Caco-2 (cell line): ENCODE results near the gene NME3. TPM values are rescaled to one million over a fixed set of nuclear protein-coding genes. Genes with fewer than 3 reads are reported as not detected.

Source experiments
- BruUV-seq: library from RNA; stranded (reverse); fragments of 400-500 nt; replicated peaks from 2 replicates; lab custom pipeline; 2021; lab: Mats Ljungman, UMichigan
- CTCF ChIA-PET: fragments of 300-600 bp; sonication (Branson Sonifier 250); formaldehyde crosslinking; loops from one replicate; lab custom pipeline; 2022; ENCODE audit warnings: antibody characterized with exemption; lab: Charles Lee
- POLR2A ChIA-PET: fragments of 300-600 bp; sonication (Branson Sonifier 250); formaldehyde crosslinking; loops from one replicate; lab custom pipeline; 2022; ENCODE audit warnings: antibody characterized with exemption; lab: Charles Lee
- DNase-seq, 2 experiments: peaks; one replicate each; pipeline versions ENCODE4 v3.0.0 to v3.0.0-alpha.2; 2020 to 2022
- H3K27me3 ChIP-seq: replicated peaks from 2 replicates; pipeline ENCODE4 v1.6.0; 2011; ENCODE audit warnings: low read length; ENCODE audit not compliant: control insufficient read depth, insufficient read depth
- H3K36me3 ChIP-seq: 2 replicates; pipeline ENCODE4 v1.5.1; 2011; ENCODE audit warnings: low read length; ENCODE audit not compliant: control insufficient read depth, insufficient read depth
- H3K4me1 ChIP-seq: fragments of 250-450 bp; sonication (Bioruptor Pico); 2 replicates; pipeline ENCODE4 v1.5.1; 2020; ENCODE audit warnings: mild to moderate bottlenecking
- H3K4me3 ChIP-seq: 2 replicates; pipeline ENCODE4 v1.5.1; 2011; ENCODE audit warnings: low read depth, mild to moderate bottlenecking, control low read depth, low read length
- H3K9me3 ChIP-seq: fragments of 250-450 bp; sonication (Bioruptor Pico); 2 replicates; pipeline ENCODE4 v1.5.1; 2020; ENCODE audit warnings: mild to moderate bottlenecking, moderate library complexity
- H3K27ac Mint-ChIP-seq: one replicate; pipeline ENCODE4 v1.8.0; 2022; ENCODE audit warnings: mixed read lengths; ENCODE audit not compliant: unreplicated experiment
- H3K27me3 Mint-ChIP-seq: one replicate; pipeline ENCODE4 v1.8.0; 2022; ENCODE audit warnings: mixed read lengths; ENCODE audit not compliant: insufficient read depth, unreplicated experiment
- H3K36me3 Mint-ChIP-seq: one replicate; pipeline ENCODE4 v1.8.0; 2022; ENCODE audit warnings: mild to moderate bottlenecking, mixed read lengths; ENCODE audit not compliant: insufficient read depth, unreplicated experiment
- H3K4me1 Mint-ChIP-seq: one replicate; pipeline ENCODE4 v1.8.0; 2022; ENCODE audit warnings: low read depth, mixed read lengths; ENCODE audit not compliant: unreplicated experiment
- H3K4me3 Mint-ChIP-seq: one replicate; pipeline ENCODE4 v1.8.0; 2022; ENCODE audit warnings: mild to moderate bottlenecking, moderate library complexity, mixed read lengths; ENCODE audit not compliant: unreplicated experiment
- H3K9me3 Mint-ChIP-seq: one replicate; pipeline ENCODE4 v1.8.0; 2022; ENCODE audit warnings: mixed read lengths; ENCODE audit not compliant: unreplicated experiment
- intact Hi-C: fragments of 100-400 bp; cut with micrococcal nuclease; formaldehyde crosslinking; loops from one replicate; pipeline ENCODE4 v1.10.0; 2022; ENCODE audit not compliant: unreplicated experiment
- microRNA-seq: library from miRNA; unstranded; fragments of <30 nt; microRNA quantifications from one replicate; pipeline ENCODE4 v1.2.0, GENCODE V29; 2022
- total RNA-seq: library from RNA; stranded (reverse); gene quantifications from 2 replicates; pipeline ENCODE4 v1.2.3, GENCODE V29; 2022
- TF ChIP-seq, protein P1 (sequence below), 2 experiments: fragments of 200-600 bp in 1 of 2; IDR thresholded peaks; 1 replicate in 1 of 2; 2 replicates in 1 of 2; pipeline versions ENCODE4 v1.5.1 to v1.8.0; 2011 to 2022; ENCODE audit warnings: antibody characterized with exemption in 1 of 2, control low read depth in 1 of 2, inconsistent platforms in 1 of 2, low read depth in 1 of 2, low read length in 1 of 2, mild to moderate bottlenecking in 1 of 2, moderate library complexity in 1 of 2; ENCODE audit not compliant: insufficient read depth in 1 of 2, severe bottlenecking in 1 of 2, unreplicated experiment in 1 of 2

Gene NME3
- total RNA-seq, 1 experiment from 2014 or later, result 7.0 TPM

DNA sequence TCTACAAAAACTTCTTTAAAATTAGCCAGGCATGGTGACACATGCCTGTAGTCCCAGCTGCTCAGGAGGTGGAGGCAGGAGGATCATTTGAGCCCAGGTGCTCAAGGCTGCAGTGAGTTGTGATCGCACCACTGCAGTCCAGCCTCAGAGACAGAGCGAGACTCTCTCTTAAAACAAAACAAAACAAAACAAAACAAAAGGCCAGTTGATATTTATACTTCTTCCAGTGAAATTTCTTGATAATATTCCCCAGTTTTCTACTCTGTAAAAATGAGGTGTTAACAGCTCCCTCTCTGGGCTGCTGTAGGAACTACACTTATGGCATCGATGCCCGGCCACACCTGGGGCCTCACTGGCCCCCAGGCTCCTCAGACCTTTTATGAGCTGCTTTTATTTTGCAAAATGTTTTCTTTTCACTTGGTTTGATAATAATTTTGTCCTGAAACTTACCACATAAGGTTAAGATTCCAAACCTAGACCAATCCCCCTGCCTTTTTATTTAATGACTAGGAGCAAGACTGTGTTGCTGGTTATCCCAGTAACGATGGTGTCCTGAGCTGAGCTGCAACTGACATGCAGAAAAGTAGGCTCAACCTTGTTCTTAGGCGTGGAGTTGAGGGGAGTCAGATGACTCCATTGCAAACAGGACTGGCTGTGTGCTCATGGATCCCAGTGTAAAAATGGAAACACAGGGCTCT lies 47.7 kb downstream of the NME3 start:
- DNase-seq, result peak in 1 of 2 experiments; percentile 51
- intact Hi-C loops, result no loop called here
- Mint-ChIP-seq H3K4me1 (no peaks in the 10 kb centered on the region), H3K4me3 (no peak overlapping the region), H3K36me3 (peaks cover 28% of the 10 kb centered on the region), H3K27ac (no peak overlapping the region), H3K9me3 (no peaks in the 10 kb centered on the region), H3K27me3 (no peaks in the 10 kb centered on the region)
- Histone ChIP-seq H3K36me3 (no peaks in the 10 kb centered on the region; the same call in 1 of the 2 replicates), H3K27me3 (no peaks in the 10 kb centered on the region), H3K4me3 (no peak overlapping the region), H3K4me1 (no peaks in the 10 kb centered on the region), H3K9me3 (no peaks in the 10 kb centered on the region)
- BruUV-seq, result no TSS peak
- TF ChIP-seq, protein P1, sequence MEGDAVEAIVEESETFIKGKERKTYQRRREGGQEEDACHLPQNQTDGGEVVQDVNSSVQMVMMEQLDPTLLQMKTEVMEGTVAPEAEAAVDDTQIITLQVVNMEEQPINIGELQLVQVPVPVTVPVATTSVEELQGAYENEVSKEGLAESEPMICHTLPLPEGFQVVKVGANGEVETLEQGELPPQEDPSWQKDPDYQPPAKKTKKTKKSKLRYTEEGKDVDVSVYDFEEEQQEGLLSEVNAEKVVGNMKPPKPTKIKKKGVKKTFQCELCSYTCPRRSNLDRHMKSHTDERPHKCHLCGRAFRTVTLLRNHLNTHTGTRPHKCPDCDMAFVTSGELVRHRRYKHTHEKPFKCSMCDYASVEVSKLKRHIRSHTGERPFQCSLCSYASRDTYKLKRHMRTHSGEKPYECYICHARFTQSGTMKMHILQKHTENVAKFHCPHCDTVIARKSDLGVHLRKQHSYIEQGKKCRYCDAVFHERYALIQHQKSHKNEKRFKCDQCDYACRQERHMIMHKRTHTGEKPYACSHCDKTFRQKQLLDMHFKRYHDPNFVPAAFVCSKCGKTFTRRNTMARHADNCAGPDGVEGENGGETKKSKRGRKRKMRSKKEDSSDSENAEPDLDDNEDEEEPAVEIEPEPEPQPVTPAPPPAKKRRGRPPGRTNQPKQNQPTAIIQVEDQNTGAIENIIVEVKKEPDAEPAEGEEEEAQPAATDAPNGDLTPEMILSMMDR (IDR thresholded peaks at IDR 0.05; ENCODE audit: insufficient read depth in 1 of 2, low read depth in 1 of 2, low read length in 1 of 2, severe bottlenecking in 1 of 2, unreplicated experiment in 1 of 2), result peak; percentile 63 to 64
- ChIA-PET POLR2A (no interaction called here), CTCF (interaction anchor here (0.5 to 1.6 kb wide), 5 partner anchors 17 to 113 kb away, joined by 3 to 10 read pairs (median 5); partner anchors contain the start of gene MAPK8IP3)

DNA sequence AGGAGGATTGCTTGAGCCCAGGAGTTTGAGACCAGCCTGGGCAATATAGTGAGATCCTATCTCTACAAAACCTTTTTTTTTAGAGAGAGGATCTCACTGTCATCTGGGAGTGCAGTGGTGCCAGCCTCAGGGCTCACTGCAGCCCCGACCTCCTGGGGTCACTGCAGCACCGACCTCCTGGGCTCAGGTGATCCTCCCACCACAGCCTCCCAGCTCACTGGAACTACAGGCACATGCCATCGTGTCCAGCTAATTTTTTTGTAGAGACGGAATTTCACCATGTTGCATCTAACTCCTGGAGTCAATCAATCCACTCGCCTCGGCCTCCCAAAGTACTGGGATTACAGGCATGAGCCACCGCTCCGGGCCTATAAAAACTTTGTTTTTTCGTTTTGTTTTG lies 50.0 kb downstream of the NME3 start:
- intact Hi-C loops, result no loop called here
- no peak overlapping the region for H3K4me3 ChIP-seq
- no peaks in the 10 kb centered on the region for H3K9me3 Mint-ChIP-seq
- TF ChIP-seq, protein P1 (IDR thresholded peaks at IDR 0.05; ENCODE audit: insufficient read depth in 1 of 2, low read depth in 1 of 2, low read length in 1 of 2, severe bottlenecking in 1 of 2, unreplicated experiment in 1 of 2), result no peak
- DNase-seq, result no peak
- H3K4me1 ChIP-seq, result no peaks in the 10 kb centered on the region
- no peaks in the 10 kb centered on the region for H3K9me3 ChIP-seq
- ChIA-PET POLR2A (no interaction called here), CTCF (no interaction called here)
- no peak overlapping the region for H3K4me3 Mint-ChIP-seq
- no TSS peak for BruUV-seq
- no peak overlapping the region for H3K27ac Mint-ChIP-seq
- H3K4me1 Mint-ChIP-seq, result no peaks in the 10 kb centered on the region
- no peaks in the 10 kb centered on the region for H3K27me3 Mint-ChIP-seq
- H3K36me3 Mint-ChIP-seq, result peaks cover 19% of the 10 kb centered on the region
- H3K36me3 ChIP-seq, result no peaks in the 10 kb centered on the region
- no peaks in the 10 kb centered on the region for H3K27me3 ChIP-seq

Small RNAs within 50 kb of the gene (microRNA-seq; reads per million reads assigned to microRNA genes)
- gene MIR3177, result 9.1 reads per million, percentile 47 among the genes with 10 or more reads in this experiment

Other genes starting within 250 kb of the NME3 start
- not detected in 2 replicates for gene TMEM204, start 237.9 kb downstream of the NME3 start, total RNA-seq
- 16.0 and 16.2 TPM in 2 replicates for gene IFT140, start 159.5 kb downstream of the NME3 start, total RNA-seq
- gene CRAMP1, start 159.2 kb downstream of the NME3 start, total RNA-seq, result 24.7 and 27.3 TPM in 2 replicates
- 170 and 178 TPM in 2 replicates for gene JPT2, start 93.3 kb downstream of the NME3 start, total RNA-seq
- 60.5 and 74.9 TPM in 2 replicates for gene MAPK8IP3, start 65.3 kb downstream of the NME3 start, total RNA-seq
- gene EME2, start 1.3 kb upstream of the NME3 start, total RNA-seq, result 24.1 and 26.7 TPM in 2 replicates
- 105 and 109 TPM in 2 replicates for gene MRPS34, start 1.6 kb upstream of the NME3 start, total RNA-seq
- 26.0 and 28.0 TPM in 2 replicates for gene SPSB3, start 11.0 kb upstream of the NME3 start, total RNA-seq
- gene NUBP2, start 11.4 kb upstream of the NME3 start, total RNA-seq, result 61.9 and 65.3 TPM in 2 replicates
- gene IGFALS, start 22.2 kb upstream of the NME3 start, total RNA-seq, result not detected in 2 replicates
- 39.9 and 48.1 TPM in 2 replicates for gene HAGH, start 55.3 kb upstream of the NME3 start, total RNA-seq
- gene FAHD1, start 55.7 kb upstream of the NME3 start, total RNA-seq, result 16.5 and 21.1 TPM in 2 replicates
- not detected in 2 replicates for gene MEIOB, start 100.6 kb upstream of the NME3 start, total RNA-seq
- not detected in 2 replicates for gene HS3ST6, start 146.9 kb upstream of the NME3 start, total RNA-seq
- gene MSRB1, start 171.7 kb upstream of the NME3 start, total RNA-seq, result 27.6 and 30.5 TPM in 2 replicates
- gene RPL3L, start 183.1 kb upstream of the NME3 start, total RNA-seq, result not detected in 2 replicates
- gene NDUFB10, start 188.0 kb upstream of the NME3 start, total RNA-seq, result 128 and 132 TPM in 2 replicates
- 2,961 and 3,006 TPM in 2 replicates for gene RPS2, start 193.3 kb upstream of the NME3 start, total RNA-seq
- not detected in 2 replicates for gene RNF151, start 195.3 kb upstream of the NME3 start, total RNA-seq
- 34.7 and 36.6 TPM in 2 replicates for gene TBL3, start 200.5 kb upstream of the NME3 start, total RNA-seq
- gene NOXO1, start 209.9 kb upstream of the NME3 start, total RNA-seq, result 0.35 and 1.1 TPM in 2 replicates
- gene GFER, start 212.7 kb upstream of the NME3 start, total RNA-seq, result 57.3 and 57.4 TPM in 2 replicates
- 2.9 and 3.3 TPM in 2 replicates for gene SYNGR3, start 218.4 kb upstream of the NME3 start, total RNA-seq
- 43.7 and 50.4 TPM in 2 replicates for gene ZNF598, start 238.3 kb upstream of the NME3 start, total RNA-seq
- 6.1 and 8.8 TPM in 2 replicates for gene NPW, start 248.2 kb upstream of the NME3 start, total RNA-seq